IMR-90 (cell line): ENCODE results near the gene BRS3. TPM values are rescaled to one million over a fixed set of nuclear protein-coding genes. Genes with fewer than 3 reads are reported as not detected.

ENCODE experiments used
- ATAC-seq: fragments of 200-7000 bp; cut with Tn5 transposase; 2 replicates; pipeline ENCODE4 v1.9.1; 2020; ENCODE audit warnings: low read depth, mild to moderate bottlenecking, moderate library complexity
- BruUV-seq: library from RNA; stranded (reverse); fragments of 400-500 nt; replicated peaks from 2 replicates; lab custom pipeline; 2021; lab: Mats Ljungman, UMichigan
- CTCF ChIA-PET: fragments of 300-600 bp; formaldehyde crosslinking; extraction: SDS; loops from one replicate; lab custom pipeline; 2021; ENCODE audit warnings: antibody characterized with exemption; lab: Yijun Ruan, JAX
- POLR2A ChIA-PET: fragments of 300-600 bp; sonication (Branson Sonifier 250); formaldehyde crosslinking; loops from one replicate; lab custom pipeline; 2022; ENCODE audit warnings: antibody characterized with exemption; ENCODE audit not compliant: unreplicated experiment; lab: Charles Lee
- DNase-seq: peaks from one replicate; pipeline ENCODE4 v3.0.0; 2013
- H2AFZ ChIP-seq: replicated peaks from 2 replicates; pipeline ENCODE3; 2013; ENCODE audit warnings: low read length, mild to moderate bottlenecking; ENCODE audit not compliant: poor library complexity
- H2AK5ac ChIP-seq: 2 replicates; pipeline ENCODE4 v1.6.1; 2013; ENCODE audit warnings: low read depth, low read length, inconsistent platforms
- H2AK9ac ChIP-seq: replicated peaks from 2 replicates; pipeline ENCODE3; 2013; ENCODE audit warnings: mild to moderate bottlenecking, low read depth, low read length, moderate library complexity; ENCODE audit not compliant: poor library complexity
- H2BK120ac ChIP-seq: 2 replicates; pipeline ENCODE4 v1.6.1; 2013; ENCODE audit warnings: low read depth, low read length, inconsistent platforms
- H2BK15ac ChIP-seq: 3 replicates; pipeline ENCODE4 v1.6.1; 2013; ENCODE audit warnings: low read depth, low read length, inconsistent platforms
- H2BK20ac ChIP-seq: 2 replicates; pipeline ENCODE4 v1.6.1; 2013; ENCODE audit warnings: low read depth, mild to moderate bottlenecking, inconsistent platforms, low read length, moderate library complexity
- H2BK5ac ChIP-seq: 2 replicates; pipeline ENCODE4 v1.6.1; 2013; ENCODE audit warnings: mild to moderate bottlenecking, low read depth, low read length, inconsistent platforms; ENCODE audit not compliant: poor library complexity, severe bottlenecking
- H3K14ac ChIP-seq: replicated peaks from 2 replicates; pipeline ENCODE4 v1.6.1; 2013; ENCODE audit warnings: low read depth, low read length, inconsistent platforms
- H3K18ac ChIP-seq: 2 replicates; pipeline ENCODE4 v1.6.1; 2013; ENCODE audit warnings: low read depth, low read length, control low read depth
- H3K23ac ChIP-seq: 2 replicates; pipeline ENCODE4 v1.6.1; 2013; ENCODE audit warnings: low read depth, low read length, inconsistent platforms
- H3K27ac ChIP-seq: 2 replicates; pipeline ENCODE4 v1.5.1; 2013; ENCODE audit warnings: mild to moderate bottlenecking, control low read depth, low read length; ENCODE audit not compliant: insufficient read depth
- H3K27me3 ChIP-seq: 2 replicates; pipeline ENCODE4 v1.6.1; 2013; ENCODE audit warnings: low read length; ENCODE audit not compliant: control insufficient read depth, insufficient read depth
- H3K36me3 ChIP-seq: 2 replicates; pipeline ENCODE4 v1.6.1; 2013; ENCODE audit warnings: low read length, mixed read lengths; ENCODE audit not compliant: control insufficient read depth, insufficient read depth
- H3K4ac ChIP-seq: 2 replicates; pipeline ENCODE4 v1.6.1; 2013; ENCODE audit warnings: low read depth, low read length, inconsistent platforms
- H3K4me1 ChIP-seq: 2 replicates; pipeline ENCODE4 v1.6.1; 2013; ENCODE audit warnings: low read length, mixed read lengths; ENCODE audit not compliant: control insufficient read depth, insufficient read depth
- H3K4me2 ChIP-seq: 2 replicates; pipeline ENCODE4 v1.6.1; 2013; ENCODE audit warnings: low read depth, mild to moderate bottlenecking, control low read depth, low read length, moderate library complexity
- H3K4me3 ChIP-seq: 2 replicates; pipeline ENCODE4 v1.5.1; 2013; ENCODE audit warnings: low read depth, mild to moderate bottlenecking, control low read depth, low read length, moderate library complexity; ENCODE audit not compliant: insufficient read depth
- H3K56ac ChIP-seq: 2 replicates; pipeline ENCODE4 v1.6.1; 2013; ENCODE audit warnings: low read length, inconsistent platforms; ENCODE audit not compliant: insufficient read depth; ENCODE audit errors: extremely low read depth
- H3K79me1 ChIP-seq, 2 experiments: 2 replicates each; pipeline ENCODE4 v1.6.1; 2013; ENCODE audit warnings: low read length in 2 of 2, inconsistent platforms in 1 of 2, low read depth in 1 of 2
- H3K9ac ChIP-seq: 2 replicates; pipeline ENCODE4 v1.6.1; 2013; ENCODE audit warnings: low read depth, low read length, control low read depth
- H3K9me1 ChIP-seq: 2 replicates; pipeline ENCODE4 v1.6.1; 2013; ENCODE audit warnings: low read length, inconsistent platforms; ENCODE audit not compliant: insufficient read depth
- H3K9me3 ChIP-seq: 2 replicates; pipeline ENCODE4 v1.6.1; 2013; ENCODE audit warnings: low read length; ENCODE audit not compliant: control insufficient read depth, insufficient read depth
- H4K20me1 ChIP-seq: 2 replicates; pipeline ENCODE4 v1.6.1; 2013; ENCODE audit warnings: low read length, inconsistent platforms; ENCODE audit not compliant: insufficient read depth
- H4K5ac ChIP-seq: 2 replicates; pipeline ENCODE4 v1.6.1; 2013; ENCODE audit warnings: mild to moderate bottlenecking, low read depth, low read length, control low read depth
- H4K8ac ChIP-seq, 2 experiments: 2 replicates each; pipeline ENCODE4 v1.6.1; 2013; ENCODE audit warnings: low read depth in 2 of 2, low read length in 2 of 2, control low read depth in 1 of 2, inconsistent platforms in 1 of 2
- H4K91ac ChIP-seq: 2 replicates; pipeline ENCODE4 v1.6.1; 2013; ENCODE audit warnings: low read depth, low read length, inconsistent platforms; ENCODE audit not compliant: insufficient read depth
- BHLHE40 ChIP-seq: fragments of 150-350 bp; IDR thresholded peaks from 2 replicates; pipeline ENCODE4 v1.6.1; 2016; ENCODE audit warnings: mild to moderate bottlenecking, low read depth, low read length
- CEBPB ChIP-seq: IDR thresholded peaks from 2 replicates; pipeline ENCODE4 v1.6.1; 2012; ENCODE audit warnings: low read depth, low read length, improper control_type of control experiment
- CHD1 ChIP-seq: IDR thresholded peaks from 2 replicates; pipeline ENCODE4 v1.6.1; 2012; ENCODE audit warnings: low read depth, low read length, improper control_type of control experiment
- CTCF ChIP-seq: conservative IDR thresholded peaks from 2 replicates; pipeline ENCODE4 v1.5.1; 2012; ENCODE audit warnings: mild to moderate bottlenecking, low read depth, low read length, improper control_type of control experiment
- ELK1 ChIP-seq: fragments of 150-350 bp; IDR thresholded peaks from 2 replicates; pipeline ENCODE4 v1.6.1; 2016; ENCODE audit warnings: low read depth, mild to moderate bottlenecking, low read length, moderate library complexity, borderline replicate concordance
- FOS ChIP-seq: fragments of 150-350 bp; IDR thresholded peaks from 2 replicates; pipeline ENCODE4 v1.6.1; 2016; ENCODE audit warnings: low read depth, low read length
- MAFK ChIP-seq: IDR thresholded peaks from 2 replicates; pipeline ENCODE4 v1.6.1; 2012; ENCODE audit warnings: low read depth, low read length, improper control_type of control experiment
- MAZ ChIP-seq: IDR thresholded peaks from 2 replicates; pipeline ENCODE4 v1.6.1; 2012; ENCODE audit warnings: low read depth, mild to moderate bottlenecking, low read length, improper control_type of control experiment, moderate library complexity, borderline replicate concordance
- MXI1 ChIP-seq: IDR thresholded peaks from 2 replicates; pipeline ENCODE4 v1.6.1; 2012; ENCODE audit warnings: low read depth, mild to moderate bottlenecking, low read length, moderate library complexity, borderline replicate concordance
- NFE2L2 ChIP-seq: fragments of 150-350 bp; IDR thresholded peaks from 2 replicates; pipeline ENCODE4 v1.6.1; 2016; ENCODE audit warnings: low read depth, mild to moderate bottlenecking, low read length
- POLR2A ChIP-seq: IDR thresholded peaks from 2 replicates; pipeline ENCODE4 v1.6.1; 2012; ENCODE audit warnings: mild to moderate bottlenecking, low read depth, low read length
- RAD21 ChIP-seq: IDR thresholded peaks from 2 replicates; pipeline ENCODE4 v1.6.1; 2012; ENCODE audit warnings: low read length, improper control_type of control experiment
- RCOR1 ChIP-seq: IDR thresholded peaks from 2 replicates; pipeline ENCODE4 v1.6.1; 2012; ENCODE audit warnings: mild to moderate bottlenecking, low read length, improper control_type of control experiment; ENCODE audit not compliant: insufficient replicate concordance
- RFX5 ChIP-seq: IDR thresholded peaks from 2 replicates; pipeline ENCODE4 v1.8.0; 2012; ENCODE audit warnings: low read depth, mild to moderate bottlenecking, low read length, moderate library complexity
- SMC3 ChIP-seq: fragments of 150-350 bp; IDR thresholded peaks from 2 replicates; pipeline ENCODE4 v1.6.1; 2016; ENCODE audit warnings: low read depth, mild to moderate bottlenecking, antibody characterized with exemption, low read length, moderate library complexity
- USF2 ChIP-seq: fragments of 150-350 bp; IDR thresholded peaks from 2 replicates; pipeline ENCODE4 v1.6.1; 2017; ENCODE audit warnings: mild to moderate bottlenecking, antibody characterized with exemption, low read length, low read depth
- WGBS, 2 experiments: methylation state at CpG; one replicate each; pipeline versions ENCODE4 v1.1.5 to v1.1.7; 2013; ENCODE audit warnings: missing lambda C conversion rate in 2 of 2; ENCODE audit not compliant: insufficient read length in 1 of 2; ENCODE audit errors: extremely low coverage in 2 of 2; 5-methylcytosine and 5-hydroxymethylcytosine counted together
- dilution Hi-C: fragments of 300-500 bp; cut with HindIII; formaldehyde crosslinking; loops from one replicate; pipeline ENCODE4 v1.14.3; 2018; ENCODE audit warnings: low sequenced_read_pairs; ENCODE audit not compliant: unreplicated experiment
- in situ Hi-C: fragments of 300-500 bp; cut with MboI; formaldehyde crosslinking; loops from 3 replicates; pipeline ENCODE4 v1.14.3; 2019; ENCODE audit warnings: low sequenced_read_pairs, inconsistent platforms, mixed read lengths
- intact Hi-C: fragments of 100-400 bp; cut with micrococcal nuclease; formaldehyde crosslinking; loops from 2 replicates; pipeline ENCODE4 v1.10.0; 2022
- polyA plus RNA-seq, 3 experiments: library from polyadenylated mRNA; depleted of rRNA; stranded (reverse); fragments of >200 nt; gene quantifications; 2 replicates each; pipeline ENCODE4 v1.2.3, GENCODE V29; 2012; ENCODE audit warnings: low replicate concordance in 1 of 3
- total RNA-seq: library from RNA; depleted of rRNA; stranded (reverse); fragments of >200 nt; gene quantifications from 2 replicates; pipeline ENCODE4 v1.2.3, GENCODE V29; 2012

BRS3 gene
- total and polyA plus RNA-seq, 2 of the 4 experiments (the other 2 are of a cell fraction), result not detected

GRCh38 chrX:136453771-136454170, 34.0 kb upstream of the BRS3 start:
- Histone ChIP-seq H2BK15ac (no peak overlapping the region), H3K4ac (no peak overlapping the region), H2AFZ (no peak overlapping the region), H3K23ac (no peak overlapping the region), H3K4me2 (no peak overlapping the region), H2BK5ac (no peak overlapping the region), H3K14ac (no peak overlapping the region), H2AK5ac (no peak overlapping the region), H3K79me1 (no peaks in the 10 kb centered on the region), H3K4me1 (no peaks in the 10 kb centered on the region), H4K5ac (no peak overlapping the region), H4K8ac (no peak overlapping the region), H2BK120ac (no peak overlapping the region), H3K4me3 (no peak overlapping the region), H3K36me3 (no peaks in the 10 kb centered on the region), H3K9me1 (no peaks in the 10 kb centered on the region), H3K56ac (no peak overlapping the region), H4K20me1 (no peaks in the 10 kb centered on the region), H2BK20ac (no peak overlapping the region), H3K18ac (no peak overlapping the region), H4K91ac (no peak overlapping the region), H3K9me3 (no peaks in the 10 kb centered on the region), H3K9ac (no peak overlapping the region), H2AK9ac (no peak overlapping the region), H3K27me3 (0 out of 2 replicates have a peak, but pooled peaks cover 1% of the 10 kb centered on the region), H3K27ac (no peak overlapping the region)
- ChIA-PET POLR2A (no interaction called here), CTCF (no interaction called here)
- in situ Hi-C loops (no loop called here), dilution Hi-C loops (no loop called here), intact Hi-C loops (no loop called here)
- BruUV-seq, result no TSS peak
- no CpG with 5 or more reads among the region's 1 CpG for WGBS, 2 experiments
- DNase-seq, result no peak
- no peak for ATAC-seq
- TF ChIP-seq SMC3 (no peak), FOS (no peak), MXI1 (no peak), MAFK (no peak), MAZ (no peak), BHLHE40 (no peak), RFX5 (no peak), CHD1 (no peak), USF2 (no peak), CTCF (no peak), POLR2A (no peak), RCOR1 (no peak), NFE2L2 (no peak), ELK1 (no peak), CEBPB (no peak), RAD21 (no peak)
